Effector memory CD8-positive, alpha-beta T cell (primary cell): Measurements from ENCODE around the gene DNM3.

Experiments
- ATAC-seq: fragments of 150-1000 bp; cut with Tn5 transposase; replicated peaks from 2 replicates; pipeline ENCODE4 v1.10.0; 2021; ENCODE audit warnings: mild to moderate bottlenecking, moderate library complexity
- DNase-seq, 3 experiments: peaks; one replicate each; pipeline ENCODE4 v3.0.0; 2021
- H3K27ac Mint-ChIP-seq, 2 donors: one replicate each; pipeline ENCODE4 v1.8.0; 2022; ENCODE audit warnings: mild to moderate bottlenecking in 2 of 2, mixed read lengths in 2 of 2, moderate library complexity in 2 of 2
- H3K27me3 Mint-ChIP-seq, 2 donors: one replicate each; pipeline ENCODE4 v1.8.0; 2022; ENCODE audit warnings: mixed read lengths in 2 of 2
- H3K36me3 Mint-ChIP-seq: one replicate; pipeline ENCODE4 v1.8.0; 2022; ENCODE audit warnings: mild to moderate bottlenecking, moderate library complexity, mixed read lengths; ENCODE audit not compliant: insufficient read depth
- H3K4me1 Mint-ChIP-seq, 2 donors: one replicate each; pipeline ENCODE4 v1.8.0; 2022; ENCODE audit warnings: low read depth in 2 of 2, mixed read lengths in 2 of 2
- H3K4me3 Mint-ChIP-seq, 2 donors: one replicate each; pipeline ENCODE4 v1.8.0; 2022; ENCODE audit warnings: mild to moderate bottlenecking in 2 of 2, mixed read lengths in 2 of 2, moderate library complexity in 2 of 2
- H3K9me3 Mint-ChIP-seq, 2 donors: one replicate each; pipeline ENCODE4 v1.8.0; 2022; ENCODE audit warnings: mixed read lengths in 2 of 2

The DNM3 gene

DNA sequence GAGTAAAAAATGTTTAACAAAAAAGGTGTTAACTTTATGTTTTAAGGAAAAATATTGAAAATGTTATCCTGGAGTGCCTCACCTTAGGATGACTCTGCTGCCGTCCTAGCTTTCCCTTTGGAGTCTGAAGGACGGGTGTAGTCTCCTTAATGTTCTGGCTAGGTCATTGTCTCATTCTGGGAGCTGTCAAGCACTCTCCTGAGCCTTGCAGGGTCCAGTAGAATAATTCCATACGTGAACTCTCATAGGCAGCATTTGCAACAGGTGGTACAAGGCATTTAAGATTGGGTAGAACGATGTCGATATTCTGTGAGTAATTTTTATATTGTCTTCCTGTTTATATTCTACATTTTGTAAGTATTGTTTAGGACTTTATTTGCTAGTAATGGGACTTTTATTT, 295.6 kb downstream of the DNM3 start:
- Mint-ChIP-seq H3K9me3 (no peaks in the 10 kb centered on the region), H3K4me3 (no peak overlapping the region), H3K27ac (no peak overlapping the region), H3K27me3 (no peaks in the 10 kb centered on the region), H3K4me1 (peaks cover 4 to 8% of the 10 kb centered on the region in 2 donors), H3K36me3 (peaks cover 2% of the 10 kb centered on the region)
- ATAC-seq = no peak
- DNase-seq = no peak

DNA sequence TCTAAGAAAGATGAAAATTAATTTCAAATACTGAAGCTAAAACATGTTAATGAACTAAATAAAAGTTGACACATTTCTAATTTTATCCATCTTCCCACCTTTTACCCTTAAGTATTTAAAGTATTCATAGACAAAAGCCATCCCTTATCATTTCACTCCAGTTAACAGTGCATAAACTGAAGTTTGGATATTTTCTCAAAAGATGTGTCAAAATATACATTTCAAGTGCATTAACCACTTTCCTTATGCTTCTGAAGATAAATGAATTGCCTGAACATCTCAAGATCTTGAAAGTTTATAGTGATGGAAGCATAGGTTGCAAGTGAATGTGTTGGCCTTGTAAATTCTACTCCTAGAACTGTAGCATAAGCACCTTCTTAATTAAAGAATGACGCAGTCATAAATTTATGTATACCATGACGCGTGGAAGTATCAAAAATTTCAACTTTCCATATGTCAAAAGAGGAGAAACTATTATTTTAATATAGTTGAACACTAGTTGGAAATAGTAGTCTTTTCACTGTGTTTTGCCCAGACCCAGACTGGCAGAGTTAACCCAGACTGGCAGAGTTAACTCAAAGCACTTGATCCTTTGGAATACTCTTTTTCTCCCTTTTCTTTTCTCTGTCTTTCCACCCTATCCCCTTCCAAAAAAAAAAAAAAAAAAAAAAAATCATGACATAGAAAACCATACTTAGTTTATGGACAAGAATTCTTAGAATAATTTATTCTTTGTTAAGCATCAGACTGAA, 296.6 kb downstream of the DNM3 start:
- peaks cover 4 to 8% of the 10 kb centered on the region in 2 donors for H3K4me1 Mint-ChIP-seq
- H3K4me3 Mint-ChIP-seq = no peak overlapping the region
- no peak for ATAC-seq
- no peaks in the 10 kb centered on the region for H3K9me3 Mint-ChIP-seq
- DNase-seq = no peak
- no peak overlapping the region for H3K27ac Mint-ChIP-seq
- H3K27me3 Mint-ChIP-seq = no peaks in the 10 kb centered on the region
- peaks cover 2% of the 10 kb centered on the region for H3K36me3 Mint-ChIP-seq

DNA sequence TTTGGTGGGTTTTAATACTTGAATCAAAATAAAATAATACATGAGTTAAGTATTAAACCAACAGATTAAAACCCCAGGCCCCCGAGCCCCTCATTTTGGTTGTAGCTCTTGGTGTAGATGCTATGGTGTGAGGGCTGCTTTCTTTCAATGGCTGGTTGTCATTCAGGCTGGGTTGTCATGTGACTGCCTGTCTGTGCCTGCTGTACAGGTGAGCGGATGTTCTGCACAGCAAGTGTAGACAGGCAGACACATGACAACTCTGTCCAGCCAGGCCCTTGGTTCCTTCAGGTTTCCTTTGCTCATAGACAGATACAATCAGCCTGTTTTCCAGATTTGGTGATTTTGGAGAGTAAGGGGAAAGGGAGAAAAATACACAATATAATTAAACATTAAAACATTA, 297.3 kb downstream of the DNM3 start:
- no peak overlapping the region for H3K27ac Mint-ChIP-seq
- DNase-seq (no peak), ATAC-seq (no peak)
- no peak overlapping the region for H3K4me3 Mint-ChIP-seq
- H3K4me1 Mint-ChIP-seq = peaks cover 4 to 7% of the 10 kb centered on the region in 2 donors
- H3K9me3 Mint-ChIP-seq = no peaks in the 10 kb centered on the region
- H3K27me3 Mint-ChIP-seq = no peaks in the 10 kb centered on the region
- H3K36me3 Mint-ChIP-seq = peaks cover 2% of the 10 kb centered on the region

DNA sequence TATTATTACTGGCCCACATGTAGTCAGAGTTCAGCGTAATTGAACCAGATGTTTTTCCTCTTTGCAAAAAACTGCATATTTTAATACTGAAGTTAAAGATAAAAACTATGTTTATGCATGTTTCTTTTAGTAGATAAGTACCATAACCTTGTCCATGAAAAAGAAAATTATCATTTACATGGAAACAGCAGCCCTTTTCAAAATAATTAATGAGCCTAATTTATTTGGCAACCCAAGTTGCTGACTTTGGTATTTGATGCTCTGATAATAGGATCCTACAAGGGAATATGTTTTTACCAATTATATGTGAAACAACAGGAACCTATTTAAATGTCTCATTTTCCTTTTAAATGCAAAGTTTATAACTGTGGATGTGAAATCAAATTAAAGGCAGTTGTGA, 297.9 kb downstream of the DNM3 start:
- no peak for ATAC-seq
- no peak overlapping the region for H3K27ac Mint-ChIP-seq
- peaks cover 3 to 4% of the 10 kb centered on the region in 2 donors for H3K4me1 Mint-ChIP-seq
- no peak overlapping the region for H3K4me3 Mint-ChIP-seq
- peaks cover 2% of the 10 kb centered on the region for H3K36me3 Mint-ChIP-seq
- H3K9me3 Mint-ChIP-seq = no peaks in the 10 kb centered on the region
- H3K27me3 Mint-ChIP-seq = no peaks in the 10 kb centered on the region
- DNase-seq = no peak

DNA sequence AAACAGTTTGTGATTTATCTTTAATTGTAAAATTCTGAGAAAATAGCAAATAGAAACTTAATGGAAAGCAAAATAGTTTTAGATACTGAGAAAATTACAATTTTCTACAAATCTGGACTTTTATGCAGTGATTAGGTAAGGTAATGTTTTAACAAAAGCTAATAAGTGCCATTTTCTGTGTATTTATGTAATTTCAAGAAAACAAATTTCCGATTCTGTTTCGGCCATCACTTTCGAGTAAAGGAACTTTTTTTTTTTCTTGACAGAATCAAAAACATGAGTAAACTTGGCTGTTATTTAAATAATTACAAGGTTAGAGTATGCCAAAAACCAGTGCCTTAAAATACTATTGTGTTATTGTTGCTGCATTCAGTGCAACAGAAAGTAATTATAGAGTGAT, 298.8 kb downstream of the DNM3 start:
- no peak overlapping the region for H3K4me3 Mint-ChIP-seq
- DNase-seq (no peak), ATAC-seq (no peak)
- peaks cover 0 to under 1% of the 10 kb centered on the region in 2 donors for H3K4me1 Mint-ChIP-seq
- no peaks in the 10 kb centered on the region for H3K27me3 Mint-ChIP-seq
- no peaks in the 10 kb centered on the region for H3K9me3 Mint-ChIP-seq
- no peak overlapping the region for H3K27ac Mint-ChIP-seq
- peaks cover 2% of the 10 kb centered on the region for H3K36me3 Mint-ChIP-seq

DNA sequence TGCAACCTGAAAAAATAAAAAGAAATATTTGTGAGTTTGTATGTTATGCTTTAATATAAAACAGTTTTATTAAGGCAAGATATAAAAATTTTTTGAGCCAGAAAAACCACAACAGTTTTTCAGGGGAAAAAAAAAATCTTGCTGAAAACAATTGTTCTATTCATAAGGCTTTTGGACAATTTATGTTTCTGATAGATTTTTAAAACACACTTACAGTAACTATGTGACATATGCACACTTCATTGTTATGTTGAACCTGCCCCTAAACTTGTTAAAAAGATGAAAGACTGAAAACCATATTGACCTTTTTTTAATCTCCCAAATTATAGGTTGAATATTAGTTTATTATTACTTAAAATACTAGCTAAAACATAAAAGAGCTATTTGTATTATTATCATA, 299.3 kb downstream of the DNM3 start:
- ATAC-seq = no peak
- H3K9me3 Mint-ChIP-seq = no peaks in the 10 kb centered on the region
- H3K4me3 Mint-ChIP-seq = no peak overlapping the region
- no peaks in the 10 kb centered on the region for H3K4me1 Mint-ChIP-seq
- no peak for DNase-seq
- H3K36me3 Mint-ChIP-seq = peaks cover 2% of the 10 kb centered on the region
- no peak overlapping the region for H3K27ac Mint-ChIP-seq
- no peaks in the 10 kb centered on the region for H3K27me3 Mint-ChIP-seq

DNA sequence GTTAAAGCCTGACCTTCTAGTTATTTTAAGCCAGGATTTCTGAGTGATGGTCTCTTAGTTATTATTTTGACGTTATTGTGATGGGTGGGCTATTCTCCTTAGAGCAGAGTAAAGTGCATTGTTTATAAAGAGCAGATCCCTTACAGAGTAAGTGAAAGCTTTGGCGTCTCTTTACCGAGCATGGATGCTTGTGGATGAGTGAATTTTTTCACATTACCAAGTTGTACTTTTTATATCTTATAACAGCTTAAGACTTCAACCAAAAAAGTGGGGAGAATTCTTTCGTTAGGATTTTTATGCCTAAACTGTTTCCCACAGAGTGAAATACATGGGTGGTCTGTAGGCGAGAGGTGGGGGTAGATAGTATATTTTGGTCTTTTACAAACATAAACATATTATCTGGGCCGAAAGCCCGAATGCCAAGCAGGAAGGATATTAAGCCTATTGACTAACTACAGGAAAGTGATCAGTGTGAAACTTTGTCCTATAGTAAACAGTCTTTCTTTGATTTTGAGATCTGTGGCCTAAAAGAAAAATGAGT, 300.1 kb downstream of the DNM3 start:
- Mint-ChIP-seq H3K4me3 (no peak overlapping the region), H3K9me3 (no peaks in the 10 kb centered on the region), H3K27ac (no peak overlapping the region), H3K27me3 (no peaks in the 10 kb centered on the region), H3K4me1 (no peaks in the 10 kb centered on the region), H3K36me3 (peaks cover 2% of the 10 kb centered on the region)
- ATAC-seq (no peak), DNase-seq (no peak)

DNA sequence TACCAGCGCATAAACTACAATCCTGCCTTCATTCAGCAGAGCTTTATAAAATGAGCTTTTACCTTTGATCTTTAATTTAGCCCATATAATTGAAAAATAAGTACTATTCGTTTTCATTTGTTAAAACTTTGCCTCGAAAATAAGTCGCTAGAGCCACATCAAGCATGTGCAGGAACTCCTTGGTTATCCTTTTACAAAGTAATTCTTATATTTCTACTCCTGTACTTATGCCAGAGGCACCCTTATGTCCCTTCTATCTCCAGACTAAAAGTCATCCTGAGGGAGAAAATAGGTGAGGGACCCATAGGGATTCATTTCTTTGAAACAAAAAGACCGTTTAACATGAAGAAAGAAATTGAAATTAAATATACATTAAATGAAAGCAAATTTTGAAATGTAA, 301.0 kb downstream of the DNM3 start:
- no peaks in the 10 kb centered on the region for H3K9me3 Mint-ChIP-seq
- H3K4me3 Mint-ChIP-seq = no peak overlapping the region
- ATAC-seq (no peak), DNase-seq (no peak)
- no peak overlapping the region for H3K27ac Mint-ChIP-seq
- H3K36me3 Mint-ChIP-seq = no peaks in the 10 kb centered on the region
- no peaks in the 10 kb centered on the region for H3K27me3 Mint-ChIP-seq
- no peaks in the 10 kb centered on the region for H3K4me1 Mint-ChIP-seq

DNA sequence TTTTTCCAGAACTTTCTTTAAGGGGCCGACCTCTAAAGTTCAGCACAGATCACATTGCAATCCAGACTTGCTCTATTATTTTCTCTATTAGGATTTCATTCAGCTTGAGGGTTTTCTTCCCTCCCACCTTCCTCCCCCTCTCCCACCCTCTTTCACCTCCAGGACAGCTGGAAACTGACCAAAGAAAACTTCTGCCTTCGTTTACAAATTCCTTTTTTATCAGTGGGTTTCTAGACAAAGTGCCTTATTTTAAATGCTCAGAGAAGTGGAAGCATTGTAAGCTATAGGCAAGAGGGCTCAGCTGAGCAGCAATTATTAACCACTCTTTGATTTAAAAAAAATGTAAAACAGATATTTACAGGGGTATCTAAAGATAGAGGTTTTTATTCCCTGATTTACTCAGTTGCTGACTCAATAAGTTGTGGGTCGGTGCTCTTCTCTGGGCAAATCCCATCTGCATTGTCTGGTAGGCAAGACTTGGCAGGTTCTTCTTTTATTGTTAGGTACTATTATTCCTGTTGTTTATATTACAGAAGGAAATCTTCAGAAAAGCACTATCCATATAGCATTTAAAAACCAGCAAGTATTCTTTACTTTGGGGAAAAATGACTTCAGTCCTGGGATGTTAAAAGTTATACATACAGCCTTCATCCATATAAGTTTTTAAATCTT, 302.2 kb downstream of the DNM3 start:
- Mint-ChIP-seq H3K4me3 (no peak overlapping the region), H3K9me3 (no peaks in the 10 kb centered on the region), H3K27me3 (no peaks in the 10 kb centered on the region), H3K36me3 (no peaks in the 10 kb centered on the region), H3K27ac (no peak overlapping the region), H3K4me1 (no peaks in the 10 kb centered on the region)
- ATAC-seq (no peak), DNase-seq (no peak)

DNA sequence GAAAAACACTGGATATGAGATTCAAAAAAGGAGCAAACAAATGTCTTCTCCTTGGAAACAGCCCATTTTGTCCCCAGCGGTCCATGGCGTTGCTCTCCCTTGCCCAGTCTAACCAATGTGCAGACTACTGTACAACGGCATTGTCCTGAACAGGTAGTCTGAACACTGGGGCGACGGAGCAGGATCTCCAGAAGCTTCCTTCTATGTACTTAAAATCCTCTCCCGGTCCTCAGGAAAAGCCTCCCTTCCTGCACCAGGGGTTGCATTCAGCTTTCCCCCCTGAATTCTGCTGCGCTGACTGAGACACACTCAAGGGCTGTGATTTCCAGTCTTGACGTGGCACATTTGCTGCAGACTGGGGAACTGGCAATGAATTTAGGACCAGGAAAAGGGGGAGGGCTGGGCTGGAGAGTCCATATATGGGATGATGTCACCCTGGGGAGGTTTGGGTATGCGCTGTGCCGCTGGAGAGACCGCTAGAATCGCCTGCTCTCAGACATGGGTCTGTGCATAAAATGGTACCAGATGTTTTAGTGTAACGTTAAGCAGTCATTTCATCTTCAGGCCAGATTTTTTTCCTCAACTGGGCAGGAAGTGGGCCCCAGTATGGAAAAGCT, 303.3 kb downstream of the DNM3 start:
- ATAC-seq (no peak), DNase-seq (no peak)
- H3K27me3 Mint-ChIP-seq = no peaks in the 10 kb centered on the region
- peak overlapping the region in 1 of 2 donors; percentile 71 for H3K27ac Mint-ChIP-seq
- no peaks in the 10 kb centered on the region for H3K36me3 Mint-ChIP-seq
- H3K4me3 Mint-ChIP-seq = no peak overlapping the region
- no peaks in the 10 kb centered on the region for H3K4me1 Mint-ChIP-seq
- no peaks in the 10 kb centered on the region for H3K9me3 Mint-ChIP-seq

DNA sequence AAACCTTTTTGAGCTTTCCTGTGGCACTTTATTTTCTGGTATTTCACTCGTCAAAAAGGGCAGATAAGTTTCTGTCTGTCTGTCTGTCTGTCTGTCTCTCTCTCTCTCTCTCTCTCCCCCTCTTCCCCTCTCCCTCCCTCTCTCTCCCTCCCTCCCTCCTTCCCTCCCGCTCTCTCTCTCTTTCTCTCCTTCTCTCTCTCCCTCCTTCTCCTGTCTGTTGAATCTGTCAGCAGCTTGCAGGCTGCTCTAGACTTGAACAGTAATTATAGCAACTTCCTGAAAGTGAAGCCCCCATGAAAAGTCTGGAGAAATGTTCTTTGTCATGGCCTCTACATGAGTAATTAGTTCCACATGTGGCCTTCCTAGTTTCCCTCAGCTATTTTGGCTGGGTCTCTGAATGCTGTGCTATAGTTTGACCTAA, 303.9 kb downstream of the DNM3 start:
- Mint-ChIP-seq H3K36me3 (no peaks in the 10 kb centered on the region), H3K4me3 (no peak overlapping the region), H3K4me1 (no peaks in the 10 kb centered on the region), H3K27ac (peak overlapping the region in 1 of 2 donors; percentile 71), H3K27me3 (no peaks in the 10 kb centered on the region), H3K9me3 (no peaks in the 10 kb centered on the region)
- no peak for ATAC-seq
- DNase-seq = no peak

DNA sequence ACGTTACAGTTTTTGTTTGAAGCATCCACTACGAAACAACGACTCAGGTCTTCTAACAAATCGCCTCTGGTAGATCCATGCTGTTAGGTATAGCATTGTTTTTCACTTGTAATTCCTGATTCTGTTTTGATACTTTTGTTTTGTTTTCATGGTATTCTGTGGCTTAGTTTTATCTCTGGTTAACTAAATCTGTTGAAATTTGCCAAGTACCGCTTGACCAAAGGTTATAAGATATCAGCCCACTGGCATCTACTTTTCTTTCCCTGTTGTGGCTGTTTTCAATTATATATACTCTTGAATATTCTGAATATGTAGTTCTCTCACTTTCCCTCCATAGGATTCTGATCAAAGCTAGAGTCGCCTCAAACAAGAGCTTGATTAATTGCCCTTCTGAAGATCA, 304.4 kb downstream of the DNM3 start:
- Mint-ChIP-seq H3K4me1 (no peaks in the 10 kb centered on the region), H3K27ac (peak overlapping the region in 1 of 2 donors; percentile 71), H3K9me3 (no peaks in the 10 kb centered on the region), H3K27me3 (no peaks in the 10 kb centered on the region), H3K4me3 (no peak overlapping the region), H3K36me3 (no peaks in the 10 kb centered on the region)
- no peak for ATAC-seq
- no peak for DNase-seq

DNA sequence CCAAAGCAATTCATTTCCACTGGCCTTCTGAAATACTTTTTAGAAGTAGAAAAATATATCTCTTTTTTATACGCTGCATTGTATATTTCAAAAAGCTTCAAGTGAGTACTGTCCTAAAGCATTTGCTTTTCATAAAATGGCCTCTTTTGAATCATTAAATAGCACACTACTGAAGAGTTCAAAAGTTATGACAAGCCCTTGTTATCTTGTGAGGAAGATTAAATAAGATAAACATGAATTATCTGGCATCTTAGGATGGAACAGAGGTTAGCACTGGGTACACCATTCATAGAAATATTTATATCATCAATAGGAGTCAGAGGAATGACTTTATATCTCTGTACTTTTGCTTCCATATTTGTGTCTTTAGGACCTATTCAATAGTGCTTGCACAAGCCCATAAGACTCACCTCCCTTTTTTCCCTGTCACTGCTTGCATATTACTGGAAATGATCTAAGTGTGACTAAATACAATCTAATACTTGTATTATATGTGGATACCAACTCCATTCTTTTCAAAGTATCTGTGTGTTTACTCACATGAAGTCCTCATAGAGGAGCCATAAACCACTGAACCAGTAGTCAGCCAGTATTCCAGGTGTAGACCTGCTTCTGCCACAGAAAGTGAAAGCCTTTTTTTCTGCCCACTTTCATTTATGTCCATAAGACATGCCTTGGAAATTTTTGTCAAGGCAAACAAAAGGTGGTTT, 305.0 kb downstream of the DNM3 start:
- H3K4me1 Mint-ChIP-seq = no peaks in the 10 kb centered on the region
- no peak overlapping the region for H3K27ac Mint-ChIP-seq
- ATAC-seq = no peak
- no peaks in the 10 kb centered on the region for H3K36me3 Mint-ChIP-seq
- H3K4me3 Mint-ChIP-seq = no peak overlapping the region
- H3K9me3 Mint-ChIP-seq = no peaks in the 10 kb centered on the region
- no peak for DNase-seq
- H3K27me3 Mint-ChIP-seq = no peaks in the 10 kb centered on the region
